NB4 (cell line): ENCODE data around the gene CRTAP.
A peak's percentile ranks its signal among the peaks of the same experiment; 100 is the strongest.

Experiments used
- DNase-seq: peaks from one replicate; pipeline ENCODE4 v3.0.0; 2010; ENCODE audit warnings: low read depth
- H3K4me3 ChIP-seq: one replicate; pipeline ENCODE4 v1.5.1; 2011; ENCODE audit warnings: mild to moderate bottlenecking, low read depth, low read length, moderate library complexity
- MAX ChIP-seq: IDR thresholded peaks from 2 replicates; pipeline ENCODE4 v1.6.1; 2011; ENCODE audit warnings: low read depth, low read length
- MYC ChIP-seq: IDR thresholded peaks from 2 replicates; pipeline ENCODE4 v1.6.1; 2011; ENCODE audit warnings: low read depth, low read length
- POLR2A ChIP-seq: IDR thresholded peaks from 2 replicates; pipeline ENCODE4 v1.6.1; 2011; ENCODE audit warnings: mild to moderate bottlenecking; ENCODE audit not compliant: insufficient read length; ENCODE audit errors: extremely low read depth
- TF ChIP-seq, protein P1 (sequence below): IDR thresholded peaks from one replicate; pipeline ENCODE4 v1.5.1; 2012; ENCODE audit warnings: low read depth, low read length

CRTAP gene

GRCh38 chr3:33149342-33149741 is 35.5 kb downstream of the CRTAP start:
- H3K4me3 ChIP-seq: no peak overlapping the region
- TF ChIP-seq, protein P1, sequence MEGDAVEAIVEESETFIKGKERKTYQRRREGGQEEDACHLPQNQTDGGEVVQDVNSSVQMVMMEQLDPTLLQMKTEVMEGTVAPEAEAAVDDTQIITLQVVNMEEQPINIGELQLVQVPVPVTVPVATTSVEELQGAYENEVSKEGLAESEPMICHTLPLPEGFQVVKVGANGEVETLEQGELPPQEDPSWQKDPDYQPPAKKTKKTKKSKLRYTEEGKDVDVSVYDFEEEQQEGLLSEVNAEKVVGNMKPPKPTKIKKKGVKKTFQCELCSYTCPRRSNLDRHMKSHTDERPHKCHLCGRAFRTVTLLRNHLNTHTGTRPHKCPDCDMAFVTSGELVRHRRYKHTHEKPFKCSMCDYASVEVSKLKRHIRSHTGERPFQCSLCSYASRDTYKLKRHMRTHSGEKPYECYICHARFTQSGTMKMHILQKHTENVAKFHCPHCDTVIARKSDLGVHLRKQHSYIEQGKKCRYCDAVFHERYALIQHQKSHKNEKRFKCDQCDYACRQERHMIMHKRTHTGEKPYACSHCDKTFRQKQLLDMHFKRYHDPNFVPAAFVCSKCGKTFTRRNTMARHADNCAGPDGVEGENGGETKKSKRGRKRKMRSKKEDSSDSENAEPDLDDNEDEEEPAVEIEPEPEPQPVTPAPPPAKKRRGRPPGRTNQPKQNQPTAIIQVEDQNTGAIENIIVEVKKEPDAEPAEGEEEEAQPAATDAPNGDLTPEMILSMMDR: no peak
- TF ChIP-seq POLR2A (no peak), MAX (no peak), MYC (no peak)
- peak; percentile 57 for DNase-seq

DNA sequence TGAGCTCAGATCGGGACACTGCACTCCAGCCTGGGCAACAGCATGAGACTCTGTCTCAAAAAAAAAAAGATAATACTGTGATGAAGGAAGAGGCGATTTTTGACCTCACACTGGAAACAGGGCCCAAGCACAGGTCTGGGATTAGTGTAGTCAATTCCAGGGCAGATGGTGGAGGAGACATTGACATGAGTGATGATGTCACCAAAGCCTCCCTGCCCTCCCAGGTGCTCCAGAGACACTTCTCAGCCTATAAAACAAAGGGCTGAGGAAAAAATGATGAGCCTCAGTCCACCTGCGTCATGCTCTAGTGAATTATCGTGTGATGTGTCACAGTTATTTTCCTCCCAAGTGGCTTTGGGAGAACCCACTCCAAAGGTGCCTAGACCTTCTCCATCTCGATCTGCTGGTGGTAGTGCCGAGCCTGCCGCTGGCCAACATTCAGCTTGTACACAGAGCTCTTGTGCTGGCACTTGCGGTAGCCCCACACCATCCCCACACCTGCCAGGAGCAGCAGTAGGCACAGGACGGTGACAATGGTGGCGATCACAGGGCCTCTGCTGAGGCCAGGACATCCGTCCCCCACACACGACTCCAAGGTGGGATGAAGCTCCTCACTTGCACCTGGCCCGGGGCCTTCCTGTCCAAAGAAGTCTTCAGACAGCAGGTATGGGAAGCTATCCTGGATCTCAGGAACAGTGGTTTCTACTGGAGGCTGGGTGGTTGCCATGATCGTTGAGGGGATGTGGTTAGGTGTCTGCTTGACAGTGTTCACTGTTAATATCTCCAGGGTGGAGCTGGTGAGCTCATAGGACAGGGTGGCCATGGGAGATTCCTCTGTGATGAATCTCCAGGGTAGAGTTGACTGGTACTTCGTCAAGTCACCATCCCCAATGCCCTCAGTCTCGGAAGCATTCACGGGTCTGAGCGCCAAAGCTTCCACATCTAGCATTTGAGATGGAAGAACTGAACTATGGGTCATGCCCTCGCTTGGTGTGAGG is 38.8 kb downstream of the CRTAP start:
- TF ChIP-seq, protein P1: no peak
- TF ChIP-seq POLR2A: no peak
- no peak for TF ChIP-seq MAX
- TF ChIP-seq MYC: no peak
- H3K4me3 ChIP-seq: no peak overlapping the region
- DNase-seq: no peak

- TF ChIP-seq POLR2A (no peak), MYC (no peak), MAX (no peak)
- TF ChIP-seq, protein P1: no peak
- H3K4me3 ChIP-seq: no peak overlapping the region
- DNase-seq: no peak
Observed at GRCh38 chr3:33153782-33154181, 40.0 kb downstream of the CRTAP start.

DNA sequence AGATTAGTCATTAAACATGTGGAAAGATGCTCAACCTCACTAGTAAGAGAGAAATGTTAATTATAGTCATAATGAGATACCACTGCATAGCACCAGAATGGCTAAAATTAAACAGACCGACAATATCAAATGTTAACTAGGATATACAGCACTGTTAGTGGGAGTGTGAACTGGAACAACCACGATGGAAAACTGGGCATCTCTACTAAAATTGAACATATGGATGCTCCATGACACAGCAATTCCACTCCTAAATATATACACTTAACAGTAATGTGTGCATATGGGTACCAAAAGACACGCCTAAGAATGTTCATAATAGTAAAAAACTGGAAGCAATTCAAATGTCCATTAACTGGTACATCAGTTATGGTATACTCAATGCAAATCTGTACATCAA is 41.5 kb downstream of the CRTAP start:
- no peak for TF ChIP-seq POLR2A
- no peak for TF ChIP-seq MYC
- TF ChIP-seq MAX: no peak
- TF ChIP-seq, protein P1: no peak
- H3K4me3 ChIP-seq: no peak overlapping the region
- no peak for DNase-seq

DNA sequence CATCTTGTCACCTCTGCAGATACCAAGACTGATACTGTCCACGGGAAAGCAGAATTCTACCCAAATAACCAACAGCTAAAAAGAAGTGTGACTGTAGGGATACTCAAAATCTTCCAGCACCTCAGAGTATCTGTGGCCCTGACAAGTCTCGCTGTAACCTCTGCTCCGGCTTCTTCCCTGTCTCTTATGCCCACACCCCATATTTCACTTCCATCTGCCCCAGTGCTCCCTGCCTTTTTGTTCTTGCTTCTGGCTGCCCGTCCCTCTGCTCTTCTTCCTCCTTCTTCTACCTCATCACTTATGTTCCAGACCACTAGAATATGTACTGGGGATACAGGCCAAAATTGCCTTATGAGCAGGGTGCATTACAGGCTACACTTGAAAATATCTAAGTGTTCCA is 45.4 kb downstream of the CRTAP start:
- TF ChIP-seq MAX (no peak), MYC (no peak), POLR2A (no peak)
- TF ChIP-seq, protein P1: no peak
- no peak overlapping the region for H3K4me3 ChIP-seq
- no peak for DNase-seq
